GM19397 (cell line): ENCODE results near the gene CCDC9.
"Not testable (repeated sequence)": the region's sequence is repeated elsewhere in the genome, so short reads cannot be mapped to it uniquely, and the experiment has no call there.

Experiments
- ATAC-seq: cut with Tn5 transposase; IDR thresholded peaks from one replicate; pipeline ENCODE4 v1.9.1; 2021; ENCODE audit warnings: mild to moderate bottlenecking, moderate library complexity; ENCODE audit not compliant: unreplicated experiment

The CCDC9 gene

GRCh38 chr19:47231215-47232054 lies 24.9 kb upstream of the CCDC9 start:
- ATAC-seq, result peak; percentile 34

GRCh38 chr19:47232422-47233211 lies 23.7 kb upstream of the CCDC9 start:
- ATAC-seq, result no peak

GRCh38 chr19:47236072-47236675 lies 20.2 kb upstream of the CCDC9 start:
- ATAC-seq, result no peak

- no peak for ATAC-seq
These were observed 17.2 kb upstream of the CCDC9 start for GRCh38 chr19:47239152-47239551.

GRCh38 chr19:47239610-47240296 lies 16.6 kb upstream of the CCDC9 start:
- no peak for ATAC-seq

- no peak for ATAC-seq
These were observed 15.8 kb upstream of the CCDC9 start for GRCh38 chr19:47240556-47240955.

- no peak for ATAC-seq
These were observed 15.1 kb upstream of the CCDC9 start for GRCh38 chr19:47240996-47241918.

- no peak for ATAC-seq
These were observed 14.3 kb upstream of the CCDC9 start for GRCh38 chr19:47241919-47242577.

GRCh38 chr19:47243364-47243775 lies 13.0 kb upstream of the CCDC9 start:
- no peak for ATAC-seq

- ATAC-seq, result peak; percentile 64
These were observed 12.4 kb upstream of the CCDC9 start for GRCh38 chr19:47243776-47244547.

- no peak for ATAC-seq
These were observed 8.9 kb upstream of the CCDC9 start for GRCh38 chr19:47247308-47247990.

- not testable (repeated sequence) for ATAC-seq
These were observed 3.3 kb upstream of the CCDC9 start for GRCh38 chr19:47253016-47253415.

GRCh38 chr19:47253467-47253881 lies 2.9 kb upstream of the CCDC9 start:
- ATAC-seq, result no peak

- ATAC-seq, result no peak
These were observed 2.4 kb upstream of the CCDC9 start for GRCh38 chr19:47253970-47254369.

GRCh38 chr19:47256693-47257410 lies 527 bp downstream of the CCDC9 start:
- peak; percentile 69 for ATAC-seq

- ATAC-seq, result no peak
These were observed 1.3 kb downstream of the CCDC9 start for GRCh38 chr19:47257411-47258169.

- ATAC-seq, result no peak
These were observed 2.1 kb downstream of the CCDC9 start for GRCh38 chr19:47258434-47258833.
